HEK293T (cell line): ENCODE results near the gene NRDC.
"Not testable (repeated sequence)": the region's sequence is repeated elsewhere in the genome, so short reads cannot be mapped to it uniquely, and the experiment has no call there.

Source experiments
- CTCF ChIA-PET: fragments of 350-600 bp; formaldehyde crosslinking; extraction: SDS; loops from one replicate; lab custom pipeline; 2021; ENCODE audit warnings: antibody characterized with exemption, inconsistent platforms; lab: Yijun Ruan, JAX
- POLR2A ChIA-PET: fragments of 350-600 bp; formaldehyde crosslinking; extraction: SDS; loops from one replicate; lab custom pipeline; 2020; ENCODE audit warnings: antibody characterized with exemption, inconsistent platforms; lab: Yijun Ruan, JAX
- DNase-seq: peaks from one replicate; pipeline ENCODE4 v3.0.0; 2012; ENCODE audit warnings: mixed read lengths; ENCODE audit errors: extremely low spot score
- ARNT ChIP-seq: fragments of 450-650 bp; IDR thresholded peaks from 2 replicates; pipeline ENCODE4 v1.6.1; 2017; ENCODE audit warnings: mild to moderate bottlenecking
- BHLHE40 ChIP-seq: fragments of 450-650 bp; IDR thresholded peaks from 2 replicates; pipeline ENCODE4 v1.6.1; 2016; ENCODE audit warnings: mild to moderate bottlenecking, moderate library complexity, borderline replicate concordance
- CTBP1 ChIP-seq: fragments of 450-650 bp; IDR thresholded peaks from 2 replicates; pipeline ENCODE4 v1.6.1; 2016; ENCODE audit warnings: borderline replicate concordance
- ELF4 ChIP-seq: fragments of 450-650 bp; IDR thresholded peaks from 2 replicates; pipeline ENCODE4 v1.6.1; 2017; ENCODE audit warnings: antibody characterized with exemption
- FOXA1 ChIP-seq: fragments of 450-650 bp; IDR thresholded peaks from 2 replicates; pipeline ENCODE4 v1.6.1; 2016; ENCODE audit warnings: mild to moderate bottlenecking
- FOXK2 ChIP-seq: fragments of 450-650 bp; IDR thresholded peaks from 2 replicates; pipeline ENCODE4 v1.6.1; 2016; ENCODE audit warnings: mild to moderate bottlenecking
- FOXM1 ChIP-seq: fragments of 450-650 bp; IDR thresholded peaks from 2 replicates; pipeline ENCODE4 v1.6.1; 2017; ENCODE audit warnings: mild to moderate bottlenecking, borderline replicate concordance
- HDGF ChIP-seq: fragments of 450-650 bp; IDR thresholded peaks from 2 replicates; pipeline ENCODE4 v1.6.1; 2017; ENCODE audit warnings: antibody characterized with exemption, borderline replicate concordance
- L3MBTL2 ChIP-seq: fragments of 450-650 bp; conservative IDR thresholded peaks from 2 replicates; pipeline ENCODE4 v1.6.1; 2016; ENCODE audit warnings: mild to moderate bottlenecking
- LEF1 ChIP-seq: fragments of 450-650 bp; IDR thresholded peaks from 2 replicates; pipeline ENCODE4 v1.6.1; 2017; ENCODE audit warnings: mild to moderate bottlenecking, borderline replicate concordance
- NFRKB ChIP-seq: fragments of 450-650 bp; IDR thresholded peaks from 2 replicates; pipeline ENCODE4 v1.6.1; 2016; ENCODE audit warnings: mild to moderate bottlenecking, moderate library complexity
- PKNOX1 ChIP-seq: fragments of 450-650 bp; IDR thresholded peaks from 2 replicates; pipeline ENCODE4 v1.6.1; 2016
- SP1 ChIP-seq: fragments of 450-650 bp; IDR thresholded peaks from 2 replicates; pipeline ENCODE4 v1.6.1; 2017
- SUZ12 ChIP-seq: fragments of 450-650 bp; IDR thresholded peaks from 2 replicates; pipeline ENCODE4 v1.6.1; 2016; ENCODE audit warnings: mild to moderate bottlenecking
- TARDBP ChIP-seq: fragments of 450-650 bp; IDR thresholded peaks from 2 replicates; pipeline ENCODE4 v1.6.1; 2016
- ZNF384 ChIP-seq: fragments of 450-650 bp; IDR thresholded peaks from 2 replicates; pipeline ENCODE4 v1.6.1; 2016

The NRDC gene

GRCh38 chr1:51906306-51907078 is 28.0 kb upstream of the NRDC start:
- ChIA-PET CTCF (interaction anchor here (0.6 kb wide), 1 partner anchor 10 kb away, joined by 3 read pairs; no protein-coding TSS in a partner anchor), POLR2A (no interaction called here)
- TF ChIP-seq CTBP1 (no peak), ARNT (no peak), L3MBTL2 (no peak), SUZ12 (no peak), HDGF (no peak), ZNF384 (no peak), FOXM1 (no peak), TARDBP (no peak), LEF1 (no peak)
- DNase-seq: no peak

- TF ChIP-seq FOXA1: no peak
- TF ChIP-seq TARDBP: no peak
- TF ChIP-seq PKNOX1: no peak
- no peak for TF ChIP-seq ARNT
- ChIA-PET POLR2A (no interaction called here), CTCF (no interaction called here)
- no peak for DNase-seq
Measured at GRCh38 chr1:51902456-51902855, 23.9 kb upstream of the NRDC start.

- POLR2A ChIA-PET: no interaction called here
- TF ChIP-seq BHLHE40 (no peak), ELF4 (no peak), FOXK2 (no peak), CTBP1 (no peak), TARDBP (no peak), ARNT (no peak), FOXM1 (no peak), SUZ12 (no peak), LEF1 (no peak), SP1 (no peak), FOXA1 (no peak), HDGF (no peak), ZNF384 (no peak), NFRKB (no peak), PKNOX1 (no peak), L3MBTL2 (no peak)
- CTCF ChIA-PET: no interaction called here
- DNase-seq: no peak
Measured at GRCh38 chr1:51901151-51901550, 22.6 kb upstream of the NRDC start.

GRCh38 chr1:51899022-51899421 is 20.5 kb upstream of the NRDC start:
- no peak for DNase-seq
- CTCF ChIA-PET: no interaction called here
- POLR2A ChIA-PET: no interaction called here
- TF ChIP-seq L3MBTL2 (no peak), ELF4 (no peak), LEF1 (no peak), FOXM1 (no peak), FOXK2 (no peak), PKNOX1 (no peak), NFRKB (no peak)

GRCh38 chr1:51898090-51898734 is 19.7 kb upstream of the NRDC start:
- CTCF ChIA-PET: interaction anchor here (0.6 to 1.9 kb wide), 3 partner anchors 98 to 157 kb away, joined by 3 to 6 read pairs (median 3); partner anchors contain the start of gene TXNDC12
- no peak for TF ChIP-seq NFRKB
- TF ChIP-seq L3MBTL2: no peak
- TF ChIP-seq TARDBP: no peak
- POLR2A ChIA-PET: no interaction called here
- no peak for DNase-seq

- POLR2A ChIA-PET: no interaction called here
- CTCF ChIA-PET: interaction anchor here (0.7 to 2.0 kb wide), 6 partner anchors 31 to 112 kb away, joined by 3 to 7 read pairs (median 4); no protein-coding TSS in a partner anchor
- TF ChIP-seq LEF1 (no peak), NFRKB (no peak), PKNOX1 (no peak), HDGF (no peak), TARDBP (no peak), SUZ12 (no peak), SP1 (no peak), FOXM1 (no peak)
- no peak for DNase-seq
Measured at GRCh38 chr1:51897699-51898031, 19.1 kb upstream of the NRDC start.

- DNase-seq, CTCF ChIA-PET, POLR2A ChIA-PET: not testable (repeated sequence)
Measured at GRCh38 chr1:51894748-51895147, 16.2 kb upstream of the NRDC start.
